ENCODE measurements around the gene GFOD1. TPM values are rescaled to one million over a fixed set of nuclear protein-coding genes. Genes with fewer than 3 reads are reported as not detected.

Gene GFOD1
- total RNA-seq, 1 donor from 2014 or later = 2.0 TPM

DNA sequence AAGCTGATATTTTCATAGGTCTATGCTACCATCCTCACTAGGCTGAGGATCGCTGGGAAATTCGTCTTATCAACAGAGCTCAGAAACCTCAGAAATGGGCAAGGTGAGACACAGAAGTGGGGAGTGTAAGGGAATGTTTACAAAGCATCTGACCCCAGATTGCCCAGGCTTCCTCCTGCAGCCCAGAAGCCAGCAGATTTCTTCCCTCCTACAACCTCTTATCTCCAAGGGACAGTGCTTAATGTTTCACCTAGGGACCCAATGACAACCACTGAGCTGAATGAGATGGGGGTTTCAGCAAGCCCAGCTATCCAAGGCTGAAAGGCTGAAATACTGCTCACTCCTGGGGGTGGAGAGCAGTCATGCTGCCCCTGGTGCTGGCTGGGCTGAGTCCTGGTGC lies 106.6 kb downstream of the GFOD1 start:
- DNase-seq (ENCODE audit: low spot score) = no peak
- H3K4me1 Mint-ChIP-seq (ENCODE audit: low read depth) = no peaks in the 10 kb centered on the region
- no peak for TF ChIP-seq CTCF (IDR thresholded peaks at IDR 0.05)
- H3K36me3 Mint-ChIP-seq (ENCODE audit: low read depth) = no peaks in the 10 kb centered on the region
- no peak overlapping the region for H3K27ac Mint-ChIP-seq (ENCODE audit: unreplicated experiment)
- no peak overlapping the region for H3K4me3 Mint-ChIP-seq (ENCODE audit: unreplicated experiment)
- no peaks in the 10 kb centered on the region for H3K9me3 Mint-ChIP-seq (ENCODE audit: low read depth)
- H3K27me3 Mint-ChIP-seq (ENCODE audit: low read depth) = no peaks in the 10 kb centered on the region

GRCh38 chr6:13378669-13379590 lies 108.5 kb downstream of the GFOD1 start:
- no peak for DNase-seq (ENCODE audit: low spot score)
- no peak for TF ChIP-seq CTCF (IDR thresholded peaks at IDR 0.05)
- Mint-ChIP-seq H3K9me3 (ENCODE audit: low read depth) (no peaks in the 10 kb centered on the region), H3K36me3 (ENCODE audit: low read depth) (no peaks in the 10 kb centered on the region), H3K27me3 (ENCODE audit: low read depth) (no peaks in the 10 kb centered on the region), H3K4me3 (ENCODE audit: unreplicated experiment) (no peak overlapping the region), H3K27ac (ENCODE audit: unreplicated experiment) (no peak overlapping the region), H3K4me1 (ENCODE audit: low read depth) (no peaks in the 10 kb centered on the region)

GRCh38 chr6:13377054-13377758 lies 110.2 kb downstream of the GFOD1 start:
- Mint-ChIP-seq H3K27me3 (ENCODE audit: low read depth) (no peaks in the 10 kb centered on the region), H3K36me3 (ENCODE audit: low read depth) (no peaks in the 10 kb centered on the region), H3K4me3 (ENCODE audit: unreplicated experiment) (no peak overlapping the region), H3K4me1 (ENCODE audit: low read depth) (peaks cover 17% of the 10 kb centered on the region), H3K27ac (ENCODE audit: unreplicated experiment) (no peak overlapping the region), H3K9me3 (ENCODE audit: low read depth) (no peaks in the 10 kb centered on the region)
- no peak for DNase-seq (ENCODE audit: low spot score)
- TF ChIP-seq CTCF (IDR thresholded peaks at IDR 0.05) = no peak

- H3K36me3 Mint-ChIP-seq (ENCODE audit: low read depth) = no peaks in the 10 kb centered on the region
- no peaks in the 10 kb centered on the region for H3K27me3 Mint-ChIP-seq (ENCODE audit: low read depth)
Observed at GRCh38 chr6:13375360-13375878, 112.0 kb downstream of the GFOD1 start.

More at GRCh38 chr6:13375360-13375878, 112.0 kb downstream of the GFOD1 start:
- Mint-ChIP-seq H3K4me3 (ENCODE audit: unreplicated experiment) (no peak overlapping the region), H3K27ac (ENCODE audit: unreplicated experiment) (no peak overlapping the region), H3K9me3 (ENCODE audit: low read depth) (no peaks in the 10 kb centered on the region), H3K4me1 (ENCODE audit: low read depth) (peaks cover 22% of the 10 kb centered on the region)
- no peak for TF ChIP-seq CTCF (IDR thresholded peaks at IDR 0.05)
- no peak for DNase-seq (ENCODE audit: low spot score)

All from chondrocyte (in vitro differentiated cells).